ENCODE measurements around the gene CLTB.

Gene CLTB

GRCh38 chr5:176352116-176352878 is 64.0 kb downstream of the CLTB start:
- Histone ChIP-seq H3K27me3 (no peaks in the 10 kb centered on the region), H3K4me3 (no peak overlapping the region), H3K27ac (no peak overlapping the region), H3K9me3 (no peaks in the 10 kb centered on the region), H3K36me3 (peaks cover 43 to 93% (median 77%) of the 10 kb centered on the region in 3 donors), H3K4me1 (no peaks in the 10 kb centered on the region)
- no peak for DNase-seq
- intact Hi-C loops (cut with DNase I; ENCODE audit: low total_unique reads), result no loop called here
- no peak for TF ChIP-seq CTCF (IDR thresholded peaks at IDR 0.05)

GRCh38 chr5:176350416-176350815 is 65.9 kb downstream of the CLTB start:
- no peak for DNase-seq
- Histone ChIP-seq H3K4me1 (no peaks in the 10 kb centered on the region), H3K36me3 (peaks cover 61 to 99% (median 89%) of the 10 kb centered on the region in 3 donors), H3K9me3 (no peaks in the 10 kb centered on the region), H3K27ac (no peak overlapping the region), H3K27me3 (no peaks in the 10 kb centered on the region), H3K4me3 (no peak overlapping the region)
- TF ChIP-seq CTCF (IDR thresholded peaks at IDR 0.05), result no peak
- intact Hi-C loops (cut with DNase I; ENCODE audit: low total_unique reads), result no loop called here

- H3K4me1 ChIP-seq, result no peaks in the 10 kb centered on the region
- no peaks in the 10 kb centered on the region for H3K9me3 ChIP-seq
- no peak overlapping the region for H3K27ac ChIP-seq
- intact Hi-C loops (cut with DNase I; ENCODE audit: low total_unique reads), result no loop called here
- TF ChIP-seq CTCF (IDR thresholded peaks at IDR 0.05), result no peak
- no peak overlapping the region for H3K4me3 ChIP-seq
- no peak for DNase-seq
- no peaks in the 10 kb centered on the region for H3K27me3 ChIP-seq
- H3K36me3 ChIP-seq, result peaks cover 38 to 65% (median 43%) of the 10 kb centered on the region in 3 donors
Observed at GRCh38 chr5:176342766-176343458, 73.4 kb downstream of the CLTB start.

Data from tibial artery (tissue), 4 donors.